ENCODE measurements around the gene SHISA3. TPM values are rescaled to one million over a fixed set of nuclear protein-coding genes. Genes with fewer than 3 reads are reported as not detected.

Gene SHISA3
- total RNA-seq, 2 experiments from 2014 or later = 0.72 to 0.77 TPM

GRCh38 chr4:42417550-42417949 is 20.3 kb downstream of the SHISA3 start:
- H3K27ac Mint-ChIP-seq = no peak overlapping the region
- CTCF ChIA-PET = interaction anchor here (1.0 to 1.1 kb wide), 2 partner anchors 19 to 46 kb away, joined by 3 read pairs; no protein-coding TSS in a partner anchor
- no peaks in the 10 kb centered on the region for H3K4me1 Mint-ChIP-seq (ENCODE audit: low read depth)
- peaks cover 31% of the 10 kb centered on the region for H3K36me3 Mint-ChIP-seq (ENCODE audit: low read depth)
- intact Hi-C loops (cut with micrococcal nuclease) = no loop called here
- no peak overlapping the region for H3K4me3 Mint-ChIP-seq
- H3K27me3 Mint-ChIP-seq (ENCODE audit: low read depth) = no peaks in the 10 kb centered on the region
- DNase-seq = no peak
- no peaks in the 10 kb centered on the region for H3K9me3 Mint-ChIP-seq

- no peak for DNase-seq
- H3K36me3 Mint-ChIP-seq (ENCODE audit: low read depth) = peaks cover 22% of the 10 kb centered on the region
Measured at GRCh38 chr4:42420140-42420539, 22.9 kb downstream of the SHISA3 start.

GRCh38 chr4:42425146-42426065 is 28.1 kb downstream of the SHISA3 start:
- DNase-seq = no peak
- no peaks in the 10 kb centered on the region for H3K27me3 Mint-ChIP-seq (ENCODE audit: low read depth)
- peaks cover 26% of the 10 kb centered on the region for H3K36me3 Mint-ChIP-seq (ENCODE audit: low read depth)
- no peaks in the 10 kb centered on the region for H3K4me1 Mint-ChIP-seq (ENCODE audit: low read depth)
- H3K9me3 Mint-ChIP-seq = no peaks in the 10 kb centered on the region
- H3K27ac Mint-ChIP-seq = no peak overlapping the region
- CTCF ChIA-PET = no interaction called here
- H3K4me3 Mint-ChIP-seq = no peak overlapping the region
- intact Hi-C loops (cut with micrococcal nuclease) = no loop called here

More at GRCh38 chr4:42420140-42420539, 22.9 kb downstream of the SHISA3 start:
- H3K9me3 Mint-ChIP-seq = no peaks in the 10 kb centered on the region
- no peaks in the 10 kb centered on the region for H3K27me3 Mint-ChIP-seq (ENCODE audit: low read depth)
- intact Hi-C loops (cut with micrococcal nuclease) = no loop called here
- CTCF ChIA-PET = interaction anchor here (1.2 kb wide), 1 partner anchor 48 kb away, joined by 4 read pairs; no protein-coding TSS in a partner anchor
- no peaks in the 10 kb centered on the region for H3K4me1 Mint-ChIP-seq (ENCODE audit: low read depth)
- H3K4me3 Mint-ChIP-seq = no peak overlapping the region
- H3K27ac Mint-ChIP-seq = no peak overlapping the region

GRCh38 chr4:42428036-42428435 is 30.7 kb downstream of the SHISA3 start:
- no peaks in the 10 kb centered on the region for H3K9me3 Mint-ChIP-seq
- DNase-seq = no peak
- no peaks in the 10 kb centered on the region for H3K4me1 Mint-ChIP-seq (ENCODE audit: low read depth)
- CTCF ChIA-PET = interaction anchor here (0.6 kb wide), 1 partner anchor 389 kb away, joined by 3 read pairs; no protein-coding TSS in a partner anchor
- intact Hi-C loops (cut with micrococcal nuclease) = no loop called here
- H3K36me3 Mint-ChIP-seq (ENCODE audit: low read depth) = peaks cover 18% of the 10 kb centered on the region
- no peaks in the 10 kb centered on the region for H3K27me3 Mint-ChIP-seq (ENCODE audit: low read depth)
- no peak overlapping the region for H3K27ac Mint-ChIP-seq
- H3K4me3 Mint-ChIP-seq = no peak overlapping the region

GRCh38 chr4:42436928-42437565 is 39.8 kb downstream of the SHISA3 start:
- intact Hi-C loops (cut with micrococcal nuclease) = no loop called here
- DNase-seq = no peak
- H3K4me3 Mint-ChIP-seq = no peak overlapping the region
- H3K27me3 Mint-ChIP-seq (ENCODE audit: low read depth) = no peaks in the 10 kb centered on the region
- no peaks in the 10 kb centered on the region for H3K9me3 Mint-ChIP-seq
- peaks cover 41% of the 10 kb centered on the region for H3K36me3 Mint-ChIP-seq (ENCODE audit: low read depth)
- H3K4me1 Mint-ChIP-seq (ENCODE audit: low read depth) = no peaks in the 10 kb centered on the region
- no peak overlapping the region for H3K27ac Mint-ChIP-seq
- CTCF ChIA-PET = interaction anchor here (0.6 kb wide), 1 partner anchor 105 kb away, joined by 3 read pairs; no protein-coding TSS in a partner anchor

GRCh38 chr4:42440083-42440482 is 42.8 kb downstream of the SHISA3 start:
- Mint-ChIP-seq H3K4me3 (no peak overlapping the region), H3K27ac (no peak overlapping the region), H3K36me3 (ENCODE audit: low read depth) (peaks cover 39% of the 10 kb centered on the region), H3K27me3 (ENCODE audit: low read depth) (no peaks in the 10 kb centered on the region), H3K9me3 (no peaks in the 10 kb centered on the region), H3K4me1 (ENCODE audit: low read depth) (no peaks in the 10 kb centered on the region)
- intact Hi-C loops (cut with micrococcal nuclease) = no loop called here
- CTCF ChIA-PET = no interaction called here
- no peak for DNase-seq

GRCh38 chr4:42442601-42443000 is 45.3 kb downstream of the SHISA3 start:
- no peaks in the 10 kb centered on the region for H3K9me3 Mint-ChIP-seq
- H3K27me3 Mint-ChIP-seq (ENCODE audit: low read depth) = no peaks in the 10 kb centered on the region
- peaks cover 25% of the 10 kb centered on the region for H3K36me3 Mint-ChIP-seq (ENCODE audit: low read depth)
- no peak overlapping the region for H3K4me3 Mint-ChIP-seq
- CTCF ChIA-PET = no interaction called here
- H3K4me1 Mint-ChIP-seq (ENCODE audit: low read depth) = no peaks in the 10 kb centered on the region
- no peak for DNase-seq
- intact Hi-C loops (cut with micrococcal nuclease) = no loop called here
- H3K27ac Mint-ChIP-seq = no peak overlapping the region

- H3K36me3 Mint-ChIP-seq (ENCODE audit: low read depth) = peaks cover 20% of the 10 kb centered on the region
- DNase-seq = no peak
- no peak overlapping the region for H3K27ac Mint-ChIP-seq
- intact Hi-C loops (cut with micrococcal nuclease) = no loop called here
- no peak overlapping the region for H3K4me3 Mint-ChIP-seq
- no peaks in the 10 kb centered on the region for H3K27me3 Mint-ChIP-seq (ENCODE audit: low read depth)
- H3K4me1 Mint-ChIP-seq (ENCODE audit: low read depth) = no peaks in the 10 kb centered on the region
- H3K9me3 Mint-ChIP-seq = no peaks in the 10 kb centered on the region
- CTCF ChIA-PET = interaction anchor here (0.6 kb wide), 1 partner anchor 463 kb away, joined by 3 read pairs; no protein-coding TSS in a partner anchor
Measured at GRCh38 chr4:42445038-42445437, 47.8 kb downstream of the SHISA3 start.

- CTCF ChIA-PET = no interaction called here
- intact Hi-C loops (cut with micrococcal nuclease) = no loop called here
Measured at GRCh38 chr4:42446823-42447222, 49.5 kb downstream of the SHISA3 start.

More at GRCh38 chr4:42446823-42447222, 49.5 kb downstream of the SHISA3 start:
- no peak for DNase-seq
- Mint-ChIP-seq H3K4me1 (ENCODE audit: low read depth) (no peaks in the 10 kb centered on the region), H3K27ac (no peak overlapping the region), H3K36me3 (ENCODE audit: low read depth) (peaks cover 32% of the 10 kb centered on the region), H3K9me3 (no peaks in the 10 kb centered on the region), H3K27me3 (ENCODE audit: low read depth) (no peaks in the 10 kb centered on the region), H3K4me3 (no peak overlapping the region)

Other genes starting within 250 kb of the SHISA3 start
- under 1 TPM; 0.20 to 0.26 TPM for gene BEND4, start 244.8 kb upstream of the SHISA3 start, total RNA-seq

Measured in activated naive CD4-positive, alpha-beta T cell treated with anti-CD3 and anti-CD28 coated beads for 36 hours (primary cell).